ENCODE results near the gene ARHGEF40. TPM values are rescaled to one million over a fixed set of nuclear protein-coding genes. Genes with fewer than 3 reads are reported as not detected.

The ARHGEF40 gene
- total RNA-seq, 1 experiment from 2014 or later, result 71.4 TPM

GRCh38 chr14:21074398-21075272 lies 4.5 kb downstream of the ARHGEF40 start:
- H3K27ac Mint-ChIP-seq, result no peak overlapping the region
- Histone ChIP-seq H2BK15ac (ENCODE audit: low read depth, low read length) (no peak overlapping the region), H3K79me2 (ENCODE audit: insufficient read depth, low read length) (no peaks in the 10 kb centered on the region), H3K9ac (ENCODE audit: extremely low read depth, insufficient read length, low read length) (no peak overlapping the region), H4K8ac (replicated peaks; ENCODE audit: insufficient read length, low read depth, low read length) (no peak overlapping the region), H3K56ac (ENCODE audit: insufficient read length, low read depth, low read length) (no peak overlapping the region), H3K9me3 (ENCODE audit: control insufficient read depth, low read depth, low read length) (no peaks in the 10 kb centered on the region), H3K27ac (ENCODE audit: insufficient read length, low read depth, low read length) (no peak overlapping the region), H2BK120ac (ENCODE audit: low read depth, low read length, poor library complexity, severe bottlenecking) (no peak overlapping the region), H2AFZ (ENCODE audit: low read length) (no peak overlapping the region), H2BK20ac (ENCODE audit: low read depth, low read length, poor library complexity, severe bottlenecking) (no peak overlapping the region), H3K79me1 (ENCODE audit: insufficient read depth, low read depth, low read length, poor library complexity, severe bottlenecking) (no peaks in the 10 kb centered on the region), H2BK5ac (ENCODE audit: insufficient read length, low read length) (no peak overlapping the region), H4K20me1 (ENCODE audit: control insufficient read depth, insufficient read depth, insufficient read length) (no peaks in the 10 kb centered on the region), H4K91ac (ENCODE audit: insufficient read length, low read depth, low read length) (no peak overlapping the region), H3K27me3 (ENCODE audit: insufficient read depth, low read length) (no peaks in the 10 kb centered on the region), H3K4me1 (ENCODE audit: insufficient read depth, low read length) (peaks cover 4% of the 10 kb centered on the region; the same call in 1 of the 2 replicates), H2AK5ac (ENCODE audit: insufficient read length, low read length) (no peak overlapping the region), H4K5ac (ENCODE audit: insufficient read length, low read depth, low read length) (no peak overlapping the region), H3K18ac (ENCODE audit: insufficient read length, low read depth, low read length) (no peak overlapping the region), H3K4ac (ENCODE audit: low read depth, low read length) (no peak overlapping the region), H3K4me2 (ENCODE audit: insufficient read depth, insufficient read length, low read length) (no peak overlapping the region), H3K14ac (ENCODE audit: insufficient read depth, low read length) (no peak overlapping the region), H3K23me2 (ENCODE audit: insufficient read length, low read depth, low read length, poor library complexity, severe bottlenecking) (peaks cover 19% of the 10 kb centered on the region), H3T11ph (ENCODE audit: low read length) (no peak overlapping the region), H3K23ac (ENCODE audit: insufficient read length, low read depth, low read length) (no peak overlapping the region), H2BK12ac (ENCODE audit: insufficient read length, low read depth, low read length) (no peak overlapping the region)
- no peak for DNase-seq
- no peaks in the 10 kb centered on the region; the same call in 1 of the 2 replicates for H3K27me3 Mint-ChIP-seq (ENCODE audit: low read depth)
- no peaks in the 10 kb centered on the region for H3K9me3 Mint-ChIP-seq
- no peak for TF ChIP-seq CTCF (conservative IDR thresholded peaks at IDR 0.05)
- no peak overlapping the region for H3K4me3 Mint-ChIP-seq
- H3K36me3 Mint-ChIP-seq (ENCODE audit: insufficient read depth in 1 of 3, low read depth in 3 of 3), result peaks cover 47 to 74% (median 69%) of the 10 kb centered on the region in 3 experiments
- WGBS (ENCODE audit: extremely low coverage, insufficient read length, low lambda C conversion rate), result no CpG with 5 or more reads among the region's 26 CpGs
- H3K4me1 Mint-ChIP-seq, result peaks cover 15 to 16% of the 10 kb centered on the region in 2 experiments
